HG03457 (cell line): ENCODE results near the gene OTX1.
"Not testable (repeated sequence)": the region's sequence is repeated elsewhere in the genome, so short reads cannot be mapped to it uniquely, and the experiment has no call there.

Experiments
- ATAC-seq: cut with Tn5 transposase; IDR thresholded peaks from one replicate; pipeline ENCODE4 v1.9.1; 2021; ENCODE audit warnings: moderate number of reproducible peaks; ENCODE audit not compliant: unreplicated experiment

The OTX1 gene

DNA sequence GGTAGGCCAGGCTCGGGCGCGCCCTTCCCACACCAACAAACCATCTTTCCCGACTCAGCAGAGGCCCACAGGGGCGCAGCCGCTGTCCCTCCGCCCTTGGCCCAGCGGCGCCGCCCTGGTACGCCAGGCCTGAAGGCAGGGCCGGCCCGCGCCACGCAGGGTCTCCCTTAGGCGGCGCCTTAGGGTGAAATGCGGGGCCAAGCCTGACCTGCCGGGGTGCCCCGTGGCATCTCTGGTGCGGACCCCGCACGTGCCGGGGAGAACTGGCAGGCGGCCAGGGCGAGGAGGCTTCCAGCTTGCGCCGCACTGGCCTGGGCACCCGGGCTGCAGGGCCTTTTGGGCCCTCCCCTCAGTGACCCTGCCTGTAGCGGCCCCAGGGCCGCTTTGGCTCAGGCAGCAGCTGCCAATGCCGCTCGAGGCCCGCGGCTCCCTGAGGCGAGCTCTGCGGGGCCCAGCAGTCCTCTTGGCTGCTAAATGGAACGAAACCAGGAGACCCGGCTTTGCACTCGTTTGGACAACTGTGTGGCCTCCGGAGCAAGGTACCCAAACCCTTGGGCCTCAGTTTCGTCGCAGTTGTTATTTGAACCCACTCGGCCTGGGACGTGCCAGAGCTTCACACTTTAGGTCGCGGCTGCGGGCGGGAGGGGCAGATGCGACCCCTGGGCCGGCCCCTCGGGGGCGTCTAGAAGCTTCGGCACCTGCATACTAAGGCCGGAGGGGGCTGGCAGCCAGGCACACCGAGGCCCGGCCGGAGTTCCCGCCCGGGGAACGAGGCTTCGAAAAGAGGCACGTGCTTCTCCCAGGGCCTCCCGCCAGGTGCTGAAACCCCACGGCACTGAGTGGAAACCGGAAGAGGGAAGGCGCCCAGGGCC lies 8.5 kb downstream of the OTX1 start:
- no peak for ATAC-seq

DNA sequence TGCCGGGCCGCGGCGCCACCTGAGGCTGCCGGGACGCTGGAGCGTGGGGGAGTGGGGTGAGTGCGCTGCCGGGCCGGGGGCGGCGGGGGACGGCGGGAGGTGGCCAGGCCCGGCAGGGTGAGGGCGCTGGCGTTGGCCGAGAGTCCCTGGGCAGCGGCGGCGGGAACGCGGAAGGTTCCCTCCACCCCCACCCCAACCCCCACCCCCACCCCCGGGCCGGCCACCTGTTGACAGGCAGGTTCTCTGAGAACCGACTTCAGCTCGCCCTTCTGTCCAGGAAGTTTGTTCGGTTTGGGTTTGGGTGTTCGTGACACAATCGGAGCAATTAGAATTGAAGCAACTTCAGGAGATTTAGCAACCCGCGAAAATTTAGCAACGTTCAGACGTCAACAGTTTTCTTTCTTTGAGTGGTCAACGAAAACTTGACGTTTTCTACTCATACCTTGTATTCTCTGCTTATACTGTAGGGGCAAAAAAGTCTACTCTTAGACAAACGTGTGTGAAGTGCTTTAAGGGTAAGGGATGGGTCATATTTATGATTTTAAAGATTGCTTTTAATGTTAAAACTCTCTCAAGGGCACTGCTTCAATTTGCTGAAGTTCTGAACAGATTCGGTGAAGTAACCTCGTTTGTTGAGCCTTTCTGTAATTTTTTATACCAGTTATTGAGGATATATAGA lies 9.3 kb downstream of the OTX1 start:
- ATAC-seq = no peak

DNA sequence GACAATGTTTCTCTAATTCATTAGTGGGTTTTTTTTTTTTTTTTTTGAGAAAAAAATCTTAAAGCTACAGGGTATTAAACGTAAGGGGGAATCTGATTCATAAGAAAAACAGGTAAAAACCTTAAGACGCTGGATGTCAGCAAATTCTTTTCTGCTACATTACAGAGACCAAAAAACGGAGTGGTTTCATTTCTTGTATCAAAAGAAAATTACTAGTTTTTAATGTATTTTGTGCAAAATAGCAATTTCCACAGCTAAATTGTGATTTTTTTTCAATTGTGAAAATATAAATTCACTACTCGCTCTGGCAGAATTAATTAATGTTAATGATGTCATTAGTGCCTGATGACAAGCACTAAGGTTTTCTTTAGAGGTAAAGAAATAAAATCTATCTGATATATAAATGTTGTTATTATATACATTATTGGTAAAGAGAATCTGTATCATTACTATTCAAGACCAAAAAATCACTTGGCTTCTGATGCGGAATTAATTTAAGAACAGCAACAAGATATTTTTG lies 9.9 kb downstream of the OTX1 start:
- ATAC-seq = no peak

DNA sequence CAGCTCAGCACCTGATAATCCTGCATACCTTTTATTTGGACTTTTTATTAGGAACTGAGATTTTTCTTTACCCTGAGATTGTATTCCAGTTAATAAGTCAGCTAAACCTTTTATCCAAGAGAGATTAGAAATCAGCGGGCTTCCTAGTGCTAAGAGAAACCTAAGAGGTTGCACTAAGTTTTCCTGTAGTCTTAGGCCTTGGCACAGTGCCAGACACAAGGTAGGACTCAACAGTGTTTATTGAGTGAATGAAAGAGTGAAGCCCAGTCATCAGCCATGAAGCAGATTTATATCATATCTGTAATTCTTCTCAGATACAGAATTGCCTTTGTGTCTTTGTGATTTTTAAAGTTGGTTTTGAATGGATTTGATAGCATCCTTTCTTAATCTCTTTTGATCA lies 13.6 kb downstream of the OTX1 start:
- ATAC-seq = no peak

DNA sequence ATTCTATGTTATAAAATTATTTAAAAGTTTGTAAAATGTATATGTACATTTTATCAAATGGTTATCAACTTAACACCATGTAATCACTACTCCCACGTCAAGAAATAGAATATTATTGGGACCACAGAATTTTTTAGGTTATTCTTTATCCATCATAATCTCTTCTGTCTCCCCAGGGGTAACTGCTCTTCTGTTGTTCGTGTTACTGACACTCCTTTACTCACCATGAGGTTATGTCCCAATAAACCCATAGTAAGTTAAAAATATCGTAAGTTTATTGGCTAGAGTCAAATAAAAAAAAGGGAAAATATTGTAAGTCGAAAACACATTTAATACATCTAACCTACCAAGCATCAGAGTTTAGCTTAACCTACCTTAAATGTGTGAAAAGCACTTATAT lies 14.0 kb downstream of the OTX1 start:
- no peak for ATAC-seq

DNA sequence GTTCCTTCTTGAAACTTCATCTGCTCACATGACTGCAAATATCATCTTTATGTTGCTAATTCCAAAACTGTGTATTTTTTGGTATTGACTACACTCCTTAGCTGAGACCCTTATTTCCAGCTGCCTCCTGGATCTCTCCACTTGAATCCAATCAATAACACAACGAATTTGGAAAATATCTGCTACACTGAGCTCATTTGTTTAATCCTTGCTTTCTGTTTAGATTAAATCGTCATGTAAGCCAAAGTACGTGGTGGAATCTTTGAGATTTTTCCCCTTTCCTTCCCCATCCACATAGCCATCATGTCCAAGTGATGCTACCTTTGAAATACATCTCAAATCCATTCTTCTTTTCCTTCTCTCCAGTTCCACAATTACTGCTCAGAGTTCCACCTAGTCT lies 15.6 kb downstream of the OTX1 start:
- ATAC-seq = no peak

DNA sequence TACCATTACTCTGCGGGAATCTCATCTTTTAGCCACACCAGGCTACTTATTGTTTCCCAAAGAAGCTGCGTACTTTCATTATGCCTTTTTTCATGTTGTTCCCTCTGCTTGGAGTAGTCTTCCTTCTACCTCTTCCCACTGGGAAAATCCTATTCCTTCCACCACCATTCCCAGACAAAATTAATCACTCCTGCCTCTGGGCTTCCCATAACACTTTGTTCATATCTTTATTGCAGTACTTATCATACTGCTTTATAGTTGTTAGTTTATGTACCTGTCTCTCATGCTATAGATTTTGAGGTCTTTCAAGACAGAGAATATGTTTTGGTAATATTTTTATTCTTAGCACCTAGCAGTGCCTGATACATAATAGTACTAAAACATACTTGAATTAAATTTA lies 16.2 kb downstream of the OTX1 start:
- ATAC-seq = no peak

DNA sequence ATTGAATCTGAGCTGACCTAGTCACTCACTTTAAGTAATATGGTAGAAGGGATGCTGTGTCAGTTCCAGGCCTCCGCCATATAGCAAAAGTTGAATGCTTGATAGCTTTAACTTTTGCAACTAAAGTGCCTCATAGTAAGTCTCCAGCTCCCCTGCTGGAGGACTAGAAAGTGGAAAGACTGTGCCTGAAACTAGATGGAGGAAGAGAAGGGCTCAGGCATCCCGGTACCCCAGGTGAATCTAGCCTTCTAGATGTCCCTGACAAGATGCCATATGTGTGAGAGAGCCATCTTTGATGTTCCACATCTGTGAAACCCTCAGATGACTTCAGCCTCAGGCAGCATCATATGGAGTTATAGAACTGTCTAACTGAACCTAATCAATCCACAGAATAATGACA lies 21.0 kb downstream of the OTX1 start:
- ATAC-seq = no peak

DNA sequence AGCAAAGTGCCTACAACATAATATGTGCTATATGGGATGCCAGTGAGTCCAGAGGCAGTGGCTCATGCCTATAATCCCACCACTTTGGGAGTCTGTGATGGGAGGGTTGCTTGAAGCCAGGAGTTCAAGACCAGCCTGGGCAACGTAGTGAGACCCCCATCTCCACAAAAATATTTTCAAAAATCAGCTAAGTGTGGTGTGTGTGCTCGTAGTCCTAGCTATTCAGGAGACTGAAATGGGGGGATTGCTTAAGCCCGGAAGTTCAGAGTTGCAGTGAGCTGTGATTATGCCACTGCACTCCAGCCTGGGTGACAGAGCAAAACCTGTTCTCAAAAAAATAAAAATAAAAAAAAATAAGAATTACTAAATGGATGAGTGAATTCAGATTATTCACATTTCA lies 23.4 kb downstream of the OTX1 start:
- no peak for ATAC-seq

DNA sequence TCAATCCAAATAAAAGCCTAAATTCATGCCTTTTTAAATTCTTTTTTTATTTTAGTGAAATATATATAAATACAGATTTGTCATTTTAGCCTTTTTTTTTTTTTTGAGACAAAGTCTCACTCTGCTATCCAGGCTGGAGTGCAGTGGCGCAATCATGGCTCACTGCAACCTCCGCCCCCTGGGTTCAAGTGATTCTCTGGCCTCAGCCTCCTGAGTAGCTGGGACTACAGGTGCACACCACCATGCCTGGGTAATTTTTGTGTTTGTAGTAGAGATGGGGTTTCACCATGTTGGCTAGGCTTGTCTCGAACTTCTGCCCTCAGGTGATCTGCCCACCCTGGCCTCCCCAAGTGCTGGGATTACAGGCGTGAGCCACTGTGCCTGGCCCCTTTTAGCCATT lies 23.8 kb downstream of the OTX1 start:
- not testable (repeated sequence) for ATAC-seq

DNA sequence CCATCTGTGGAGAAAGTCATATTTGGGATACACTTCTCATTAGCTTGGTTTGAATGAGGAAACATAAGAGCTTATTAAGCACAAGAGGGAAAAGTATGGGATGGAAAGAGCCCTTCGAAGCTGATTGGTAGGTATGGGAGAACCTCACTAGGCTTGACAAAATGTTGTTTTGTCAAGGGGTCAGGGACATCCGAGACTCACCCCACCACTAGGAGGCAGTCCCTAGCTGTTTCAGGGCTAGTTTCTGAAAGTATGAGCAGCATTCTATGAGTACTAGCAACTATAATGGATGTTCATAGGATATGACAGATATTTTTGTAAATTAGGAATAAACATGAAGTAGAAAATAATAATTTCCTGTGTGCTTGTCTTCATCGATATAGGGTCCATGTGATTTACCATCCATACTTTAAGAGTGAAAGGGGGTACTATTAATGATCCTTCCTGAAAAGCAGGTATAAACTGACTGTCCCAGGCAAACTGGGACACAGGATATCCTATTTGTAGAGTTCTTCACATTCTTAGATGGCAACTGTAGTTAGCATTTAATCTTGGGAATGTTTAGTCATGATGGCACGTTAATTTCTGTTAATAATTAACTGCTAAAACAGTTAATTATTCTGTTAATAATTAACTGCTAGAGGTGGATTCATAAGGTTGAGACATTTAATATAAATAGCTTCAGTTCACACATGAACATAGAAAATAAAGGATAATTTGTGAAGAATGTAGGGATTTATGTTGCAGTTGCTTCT lies 28.4 kb downstream of the OTX1 start:
- ATAC-seq = no peak

DNA sequence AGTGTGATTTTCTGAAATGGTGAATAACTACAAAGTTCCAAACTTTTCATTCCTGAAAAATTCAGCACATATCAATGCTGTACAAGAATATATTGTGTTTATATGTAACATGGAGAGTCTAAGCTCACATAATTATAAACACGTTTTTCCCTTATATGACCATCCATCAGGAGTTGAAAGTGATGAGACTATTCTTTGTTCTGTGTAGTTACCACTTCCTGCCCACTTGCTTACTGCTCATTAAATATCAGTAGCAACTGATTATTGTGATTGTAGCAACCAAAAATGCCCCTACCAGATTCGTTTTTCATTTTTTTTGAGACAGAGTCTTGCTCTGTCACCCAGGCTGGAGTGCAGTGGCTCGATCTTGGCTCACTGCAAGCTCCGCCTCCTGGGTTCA lies 30.8 kb downstream of the OTX1 start:
- no peak for ATAC-seq

DNA sequence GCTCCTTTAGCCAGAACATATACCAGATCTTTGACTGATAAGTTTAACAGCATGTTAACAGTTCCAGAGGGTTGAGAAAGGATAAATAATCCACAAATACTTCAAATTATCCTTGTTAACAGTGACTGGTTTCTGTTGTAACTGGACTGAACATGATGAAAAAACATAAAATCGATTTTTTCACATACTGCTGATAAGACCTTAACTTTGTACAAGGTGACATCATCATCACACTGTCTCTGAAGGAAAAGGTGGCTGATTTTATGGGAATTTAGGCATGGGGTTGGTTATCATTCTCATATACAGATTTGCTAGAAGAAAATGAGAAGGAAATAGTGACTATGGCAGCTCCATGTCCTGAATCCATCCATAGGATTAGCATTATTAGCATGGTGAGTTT lies 36.1 kb downstream of the OTX1 start:
- ATAC-seq = no peak

DNA sequence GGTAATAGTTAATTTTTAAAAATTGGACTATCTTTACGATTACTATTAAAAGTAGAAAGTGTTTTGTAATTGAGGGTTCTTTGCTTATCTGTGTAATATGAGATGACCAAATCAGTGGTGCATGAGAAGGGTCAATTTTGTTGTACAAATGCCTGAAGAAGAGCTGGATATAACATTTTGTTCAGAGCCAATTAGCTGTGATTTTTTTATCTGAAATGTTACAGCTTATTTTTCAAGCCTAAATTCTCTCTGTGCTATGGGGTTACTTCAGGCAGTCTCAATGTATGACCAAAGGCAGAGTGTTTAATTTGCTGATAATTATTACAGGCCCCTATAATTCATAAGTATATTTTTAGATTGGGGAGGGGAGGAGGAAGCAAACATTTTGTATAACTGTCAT lies 41.8 kb downstream of the OTX1 start:
- ATAC-seq = no peak

DNA sequence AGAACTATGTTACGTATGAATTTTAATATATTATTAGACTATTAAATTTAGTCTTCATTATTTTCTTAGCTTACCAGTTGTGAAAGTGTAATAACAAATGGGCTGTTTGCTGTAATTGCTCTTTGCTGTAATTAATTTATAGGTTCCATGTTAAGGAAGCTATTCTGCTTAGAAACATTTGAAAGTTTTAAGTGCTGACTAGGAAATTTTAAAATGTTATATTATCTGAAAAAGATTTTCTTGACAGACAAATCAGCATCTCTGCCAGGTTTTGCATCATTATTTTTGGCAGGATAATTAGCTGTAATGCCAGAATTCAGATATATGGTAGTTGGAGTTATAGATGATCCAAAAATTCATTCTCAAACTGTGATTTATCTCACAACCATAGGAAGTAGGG lies 42.2 kb downstream of the OTX1 start:
- no peak for ATAC-seq

DNA sequence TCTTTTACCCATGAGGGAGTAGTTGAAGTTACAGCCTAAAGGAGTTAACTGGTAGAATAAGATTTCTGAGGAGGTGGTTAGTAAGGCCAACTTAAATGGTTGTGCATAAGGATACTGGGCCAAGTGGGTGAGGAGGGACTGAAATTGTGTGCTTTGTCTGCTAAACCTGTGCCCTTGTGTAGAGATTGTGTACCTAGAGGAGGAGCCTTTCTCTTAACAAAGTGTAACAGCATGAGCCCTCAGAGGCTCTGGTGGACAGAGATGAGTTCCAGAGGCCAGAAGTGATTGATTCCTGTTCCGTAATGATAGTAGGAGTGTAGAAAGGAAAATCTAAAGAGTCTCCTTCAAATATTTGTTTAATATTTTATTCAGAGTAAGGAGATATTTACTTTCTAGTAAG lies 42.9 kb downstream of the OTX1 start:
- ATAC-seq = no peak

DNA sequence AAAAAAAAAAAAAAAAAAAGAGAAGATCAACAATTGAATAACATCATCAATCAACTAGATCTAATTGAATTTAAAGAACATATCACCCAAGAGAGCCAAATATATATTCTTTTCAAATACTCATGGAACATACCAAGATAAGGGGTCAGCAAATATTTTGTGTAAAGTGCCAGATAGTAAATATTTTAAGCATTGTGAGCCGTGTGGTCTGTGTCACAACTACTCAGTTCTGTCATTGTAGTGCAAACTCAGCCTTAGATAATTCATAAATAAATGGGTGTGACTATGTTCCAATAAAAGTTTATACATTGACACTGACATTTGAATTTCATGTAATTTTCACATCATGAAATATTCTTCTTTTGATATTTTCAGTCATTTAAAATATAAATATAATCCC lies 45.9 kb downstream of the OTX1 start:
- ATAC-seq = no peak

DNA sequence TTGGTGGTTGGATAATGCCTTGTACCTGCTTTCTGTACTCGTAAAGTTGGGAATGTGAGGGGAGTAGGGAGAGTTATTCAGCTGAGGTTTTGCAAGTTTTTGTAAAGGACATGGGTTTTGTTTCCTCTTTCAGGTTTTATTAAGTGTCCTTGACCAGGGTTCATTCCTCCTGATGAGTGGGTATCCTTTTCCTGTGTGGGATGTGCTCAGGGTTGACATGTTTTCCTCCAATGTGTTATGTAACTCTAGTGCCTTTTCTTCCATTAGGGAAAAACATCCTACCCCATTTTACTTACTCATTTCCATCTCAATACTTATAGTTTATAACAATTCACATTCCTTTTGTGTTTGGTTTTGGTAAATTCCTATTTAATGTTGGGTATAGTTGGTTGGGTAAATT lies 48.4 kb downstream of the OTX1 start:
- ATAC-seq = no peak

DNA sequence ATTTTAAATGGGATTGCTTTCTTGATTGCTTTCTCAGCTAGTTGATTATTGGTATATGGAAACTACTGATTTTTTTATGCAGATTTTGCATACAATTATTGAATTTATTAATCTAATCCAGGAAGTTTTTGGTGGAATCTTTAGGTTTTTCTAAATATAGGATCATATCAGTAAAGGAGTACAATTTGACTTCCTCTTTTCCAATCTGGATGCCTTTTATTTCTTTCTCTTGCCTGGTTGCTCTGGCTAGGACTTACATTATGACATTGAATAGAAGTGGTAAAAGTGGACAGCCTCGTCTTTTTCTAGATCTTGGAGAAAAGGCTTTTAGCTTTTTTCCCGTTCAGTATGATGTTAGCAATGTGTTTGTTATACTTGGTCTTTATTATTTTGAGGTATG lies 51.3 kb downstream of the OTX1 start:
- no peak for ATAC-seq

DNA sequence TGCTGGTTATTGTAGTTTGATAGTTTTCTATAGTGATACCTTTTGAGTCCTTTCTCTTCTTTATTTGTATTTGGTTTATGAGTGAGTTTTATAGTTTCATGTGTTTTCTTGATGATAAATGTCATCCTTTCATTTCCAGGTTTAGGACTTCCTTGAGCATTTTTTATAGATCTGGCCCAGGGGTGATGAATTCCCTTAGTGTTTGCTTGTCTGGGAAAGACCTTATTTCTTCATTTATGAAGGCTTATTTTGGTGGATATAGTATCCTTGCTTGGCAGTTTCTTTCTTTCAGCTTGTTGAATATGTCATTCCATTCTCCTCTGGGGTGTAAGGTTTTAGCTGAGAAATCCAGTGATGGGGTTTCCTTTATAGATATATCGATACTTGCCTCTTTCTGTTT lies 53.9 kb downstream of the OTX1 start:
- no peak for ATAC-seq
